Measurements from ENCODE around the gene SCO2.

Gene SCO2

GRCh38 chr22:50473855-50474671, 51.3 kb downstream of the SCO2 start:
- no peak for DNase-seq

Data from CD4-positive, alpha-beta T cell treated with Interleukin-15 for 1 hour (primary cell).